ENCODE measurements around the gene FMN2. TPM values are rescaled to one million over a fixed set of nuclear protein-coding genes. Genes with fewer than 3 reads are reported as not detected.
A peak's percentile ranks its signal among the peaks of the same experiment; 100 is the strongest.

Gene FMN2
- total RNA-seq, 1 donor, result 11.2 TPM

GRCh38 chr1:240239309-240239708 lies 147.6 kb downstream of the FMN2 start:
- Histone ChIP-seq H3K79me2 (ENCODE audit: insufficient read depth, low read length) (peaks cover 7% of the 10 kb centered on the region), H3K27me3 (ENCODE audit: insufficient read depth, low read length) (no peaks in the 10 kb centered on the region), H3K36me3 (ENCODE audit: insufficient read depth, low read length) (peaks cover 11% of the 10 kb centered on the region), H4K20me1 (ENCODE audit: insufficient read depth, low read length) (no peaks in the 10 kb centered on the region), H3K27ac (ENCODE audit: low read depth, low read length) (no peak overlapping the region), H3K4me1 (ENCODE audit: insufficient read depth, low read length) (peaks cover 55% of the 10 kb centered on the region), H3K9me3 (ENCODE audit: low read depth, low read length) (no peaks in the 10 kb centered on the region), H3K4me3 (ENCODE audit: insufficient read depth, low read length) (no peak overlapping the region), H2AFZ (ENCODE audit: low read length) (no peak overlapping the region), H3K4me2 (ENCODE audit: insufficient read depth, low read length) (no peak overlapping the region)
- TF ChIP-seq CTCF (IDR thresholded peaks at IDR 0.05; ENCODE audit: extremely low read depth, low read depth, low read length), result no peak
- no peak for DNase-seq (ENCODE audit: insufficient read length, low spot score, missing footprints)

DNA sequence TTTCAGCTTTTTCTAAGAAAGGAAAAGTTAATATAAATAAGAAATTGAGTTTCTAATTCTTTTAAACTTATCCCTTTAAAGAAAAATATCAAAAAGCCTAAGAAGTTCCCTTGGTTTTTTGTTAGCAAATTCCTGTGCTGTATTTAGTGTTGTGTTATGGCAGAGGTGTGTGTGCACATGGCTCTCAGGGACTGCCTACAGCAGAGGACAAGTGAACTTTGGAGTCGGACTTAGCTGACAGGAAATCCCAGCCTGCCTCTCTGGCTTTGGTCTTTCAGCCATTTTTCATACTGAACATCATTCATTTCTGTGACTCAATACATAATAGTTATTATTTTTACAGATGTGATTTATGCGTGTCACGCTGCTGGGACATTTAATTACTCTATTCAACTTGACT lies 149.6 kb downstream of the FMN2 start:
- Histone ChIP-seq H3K36me3 (ENCODE audit: insufficient read depth, low read length) (peaks cover 4% of the 10 kb centered on the region), H4K20me1 (ENCODE audit: insufficient read depth, low read length) (no peaks in the 10 kb centered on the region), H2AFZ (ENCODE audit: low read length) (no peak overlapping the region), H3K4me1 (ENCODE audit: insufficient read depth, low read length) (peaks cover 55% of the 10 kb centered on the region), H3K27me3 (ENCODE audit: insufficient read depth, low read length) (no peaks in the 10 kb centered on the region), H3K79me2 (ENCODE audit: insufficient read depth, low read length) (peaks cover 10% of the 10 kb centered on the region), H3K4me3 (ENCODE audit: insufficient read depth, low read length) (no peak overlapping the region), H3K9me3 (ENCODE audit: low read depth, low read length) (no peaks in the 10 kb centered on the region), H3K4me2 (ENCODE audit: insufficient read depth, low read length) (no peak overlapping the region), H3K27ac (ENCODE audit: low read depth, low read length) (no peak overlapping the region)
- TF ChIP-seq CTCF (IDR thresholded peaks at IDR 0.05; ENCODE audit: extremely low read depth, low read depth, low read length), result no peak
- peak; percentile 4 for DNase-seq (ENCODE audit: insufficient read length, low spot score, missing footprints)

DNA sequence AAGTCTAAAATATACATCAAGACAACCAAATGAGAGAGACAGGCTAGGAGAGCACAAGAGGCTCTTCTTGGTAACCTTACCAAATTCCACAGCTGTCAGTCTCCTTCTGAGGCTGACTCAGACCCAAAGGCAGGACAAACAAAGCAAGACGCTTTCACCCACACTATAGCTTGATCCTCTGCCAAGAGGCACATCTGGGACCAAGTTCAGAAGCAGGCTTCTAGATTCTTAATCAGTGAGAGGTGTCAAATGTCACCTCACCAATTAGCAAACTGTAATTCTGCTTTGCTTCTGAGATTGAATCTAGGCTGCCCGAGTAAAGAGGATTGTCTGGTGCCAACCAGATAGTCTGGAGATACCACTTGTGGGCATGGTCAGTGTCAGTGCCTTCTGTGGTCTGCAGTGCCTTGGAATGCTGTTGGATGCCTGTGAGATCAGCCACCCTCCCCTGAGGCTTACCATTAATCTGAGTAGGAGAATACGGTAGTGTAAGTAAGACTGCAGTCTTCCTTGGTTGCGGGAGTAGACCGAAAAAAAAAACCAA lies 151.0 kb downstream of the FMN2 start:
- H3K4me3 ChIP-seq (ENCODE audit: insufficient read depth, low read length), result peak overlapping the region; percentile 2
- H3K4me1 ChIP-seq (ENCODE audit: insufficient read depth, low read length), result peaks cover 44% of the 10 kb centered on the region
- DNase-seq (ENCODE audit: insufficient read length, low spot score, missing footprints), result peak; percentile 79
- no peak overlapping the region for H2AFZ ChIP-seq (ENCODE audit: low read length)
- peak overlapping the region; percentile 95 for H3K27ac ChIP-seq (ENCODE audit: low read depth, low read length)
- no peaks in the 10 kb centered on the region for H4K20me1 ChIP-seq (ENCODE audit: insufficient read depth, low read length)
- H3K4me2 ChIP-seq (ENCODE audit: insufficient read depth, low read length), result peak overlapping the region; percentile 56
- H3K9me3 ChIP-seq (ENCODE audit: low read depth, low read length), result no peaks in the 10 kb centered on the region
- TF ChIP-seq CTCF (IDR thresholded peaks at IDR 0.05; ENCODE audit: extremely low read depth, low read depth, low read length), result no peak
- peaks cover 22% of the 10 kb centered on the region for H3K79me2 ChIP-seq (ENCODE audit: insufficient read depth, low read length)
- no peaks in the 10 kb centered on the region for H3K27me3 ChIP-seq (ENCODE audit: insufficient read depth, low read length)
- H3K36me3 ChIP-seq (ENCODE audit: insufficient read depth, low read length), result no peaks in the 10 kb centered on the region

- Histone ChIP-seq H4K20me1 (ENCODE audit: insufficient read depth, low read length) (no peaks in the 10 kb centered on the region), H3K9me3 (ENCODE audit: low read depth, low read length) (no peaks in the 10 kb centered on the region), H3K4me3 (ENCODE audit: insufficient read depth, low read length) (peak overlapping the region; percentile 38), H3K79me2 (ENCODE audit: insufficient read depth, low read length) (peaks cover 40% of the 10 kb centered on the region), H3K27me3 (ENCODE audit: insufficient read depth, low read length) (no peaks in the 10 kb centered on the region), H3K4me1 (ENCODE audit: insufficient read depth, low read length) (peaks cover 44% of the 10 kb centered on the region), H3K27ac (ENCODE audit: low read depth, low read length) (peak overlapping the region; percentile 95), H3K4me2 (ENCODE audit: insufficient read depth, low read length) (peak overlapping the region; percentile 77), H3K36me3 (ENCODE audit: insufficient read depth, low read length) (peaks cover 6% of the 10 kb centered on the region), H2AFZ (ENCODE audit: low read length) (peak overlapping the region; percentile 64)
- DNase-seq (ENCODE audit: insufficient read length, low spot score, missing footprints), result peak; percentile 76
- TF ChIP-seq CTCF (IDR thresholded peaks at IDR 0.05; ENCODE audit: extremely low read depth, low read depth, low read length), result no peak
Observed at GRCh38 chr1:240244968-240245628, 153.4 kb downstream of the FMN2 start.
